GM19025 (cell line): ENCODE measurements around the gene NPRL2.

Experiments
- ATAC-seq: cut with Tn5 transposase; IDR thresholded peaks from one replicate; pipeline ENCODE4 v1.9.1; 2021; ENCODE audit warnings: mild to moderate bottlenecking, low read depth, moderate library complexity; ENCODE audit not compliant: unreplicated experiment

NPRL2 gene

GRCh38 chr3:50353245-50354004 lies 2.9 kb upstream of the NPRL2 start:
- ATAC-seq = no peak

- ATAC-seq = no peak
These were observed 2.2 kb upstream of the NPRL2 start for GRCh38 chr3:50352781-50353180.

DNA sequence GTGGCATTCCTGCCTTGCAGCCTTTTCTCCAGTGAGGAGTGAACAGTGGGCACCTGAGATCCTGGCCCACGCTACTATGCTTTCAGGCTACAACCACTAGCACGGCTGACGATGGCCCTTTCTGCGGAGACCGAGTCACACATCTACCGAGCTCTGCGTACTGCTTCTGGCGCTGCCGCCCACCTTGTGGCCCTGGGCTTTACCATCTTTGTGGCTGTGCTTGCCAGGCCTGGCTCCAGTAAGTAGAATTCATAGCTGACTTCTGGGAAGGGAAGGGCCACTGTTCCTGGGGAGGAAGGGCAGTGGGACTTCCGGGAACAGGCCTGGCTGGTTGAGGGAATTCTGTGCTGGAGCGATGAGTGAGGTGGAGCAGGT lies 735 bp upstream of the NPRL2 start:
- no peak for ATAC-seq

- no peak for ATAC-seq
These were observed 405 bp downstream of the NPRL2 start for GRCh38 chr3:50350213-50350526.

GRCh38 chr3:50347187-50347813 lies 3.3 kb downstream of the NPRL2 start:
- ATAC-seq = no peak

GRCh38 chr3:50345586-50346234 lies 4.9 kb downstream of the NPRL2 start, which contains the start of gene ZMYND10:
Gene ZMYND10, minus strand, starts transcription at chr3:50345732. Its CDS starts 153 bp downstream, at chr3:50345579.
- ATAC-seq = no peak

- no peak for ATAC-seq
These were observed 5.6 kb downstream of the NPRL2 start for GRCh38 chr3:50345008-50345407.

- no peak for ATAC-seq
These were observed 7.6 kb downstream of the NPRL2 start for GRCh38 chr3:50342813-50343633.

DNA sequence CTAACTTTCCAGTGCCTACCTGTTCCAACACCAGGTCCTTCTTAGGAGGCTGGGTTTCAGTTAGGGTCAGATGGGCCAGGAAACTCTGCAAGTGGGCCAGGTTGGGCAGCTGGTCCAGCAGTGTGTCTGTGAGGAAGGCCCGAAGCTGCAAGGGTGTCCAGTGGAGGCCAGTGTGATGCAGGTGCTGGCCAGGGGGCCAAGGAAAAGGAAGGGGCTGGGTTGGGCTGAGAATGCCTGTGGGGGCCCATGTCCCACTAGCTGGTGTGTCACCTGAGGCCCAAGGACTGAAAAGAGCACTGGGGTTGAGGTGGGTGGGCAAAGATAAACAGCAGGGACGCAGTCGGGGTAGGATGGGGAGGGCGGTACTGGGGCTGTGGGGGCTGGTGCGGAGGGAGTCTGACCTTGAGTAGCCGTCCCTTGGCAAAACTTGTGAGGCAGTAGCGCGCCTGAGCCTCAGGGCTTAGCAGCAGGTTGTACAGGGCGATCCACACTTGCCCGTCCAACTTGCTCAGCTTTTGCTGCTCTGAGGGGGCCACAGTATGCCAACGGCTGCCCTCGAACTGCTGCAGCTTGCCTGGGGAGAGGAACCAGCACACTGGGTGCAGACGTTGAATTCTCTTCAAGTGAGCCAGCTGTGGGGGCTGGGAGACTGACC lies 8.5 kb downstream of the NPRL2 start:
- ATAC-seq = no peak

GRCh38 chr3:50341537-50341936 lies 9.0 kb downstream of the NPRL2 start:
- no peak for ATAC-seq

DNA sequence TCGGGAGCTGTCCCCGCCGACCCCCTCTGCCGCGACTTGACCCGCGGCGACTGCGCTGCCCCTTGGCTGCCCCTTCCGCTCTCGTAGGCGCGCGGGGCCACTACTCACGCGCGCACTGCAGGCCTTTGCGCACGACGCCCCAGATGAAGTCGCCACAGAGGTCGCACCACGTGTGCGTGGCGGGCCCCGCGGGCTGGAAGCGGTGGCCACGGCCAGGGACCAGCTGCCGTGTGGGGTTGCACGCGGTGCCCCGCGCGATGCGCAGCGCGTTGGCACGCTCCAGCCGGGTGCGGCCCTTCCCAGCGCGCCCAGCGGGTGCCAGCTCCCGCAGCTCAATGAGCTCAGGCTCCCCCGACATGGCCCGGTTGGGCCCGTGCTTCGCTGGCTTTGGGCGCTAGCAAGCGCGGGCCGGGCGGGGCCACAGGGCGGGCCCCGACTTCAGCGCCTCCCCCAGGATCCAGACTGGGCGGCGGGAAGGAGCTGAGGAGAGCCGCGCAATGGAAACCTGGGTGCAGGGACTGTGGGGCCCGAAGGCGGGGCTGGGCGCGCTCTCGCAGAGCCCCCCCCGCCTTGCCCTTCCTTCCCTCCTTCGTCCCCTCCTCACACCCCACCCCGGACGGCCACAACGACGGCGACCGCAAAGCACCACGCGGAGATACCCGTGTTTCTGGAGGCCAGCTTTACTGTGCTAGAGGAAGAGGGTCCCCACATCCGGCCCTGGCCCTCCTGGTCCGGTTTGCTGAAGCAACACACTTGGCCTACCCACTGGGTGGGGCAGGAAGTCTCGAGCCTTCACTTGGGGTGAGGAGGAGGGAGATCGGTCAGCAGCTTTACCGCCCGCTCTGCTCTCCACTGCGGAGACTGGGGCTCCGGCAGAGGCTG lies 9.9 kb downstream of the NPRL2 start, which contains the start of gene RASSF1:
Gene RASSF1, minus strand, starts transcription at position 389 of the 882 bp plus-strand sequence. Its CDS starts 31 bp downstream, at position 358.
- peak; percentile 20 for ATAC-seq

- no peak for ATAC-seq
These were observed 10.5 kb downstream of the NPRL2 start for GRCh38 chr3:50340147-50340447.

GRCh38 chr3:50339485-50340146 lies 11.0 kb downstream of the NPRL2 start:
- ATAC-seq = no peak

GRCh38 chr3:50338965-50339364 lies 11.6 kb downstream of the NPRL2 start:
- no peak for ATAC-seq

DNA sequence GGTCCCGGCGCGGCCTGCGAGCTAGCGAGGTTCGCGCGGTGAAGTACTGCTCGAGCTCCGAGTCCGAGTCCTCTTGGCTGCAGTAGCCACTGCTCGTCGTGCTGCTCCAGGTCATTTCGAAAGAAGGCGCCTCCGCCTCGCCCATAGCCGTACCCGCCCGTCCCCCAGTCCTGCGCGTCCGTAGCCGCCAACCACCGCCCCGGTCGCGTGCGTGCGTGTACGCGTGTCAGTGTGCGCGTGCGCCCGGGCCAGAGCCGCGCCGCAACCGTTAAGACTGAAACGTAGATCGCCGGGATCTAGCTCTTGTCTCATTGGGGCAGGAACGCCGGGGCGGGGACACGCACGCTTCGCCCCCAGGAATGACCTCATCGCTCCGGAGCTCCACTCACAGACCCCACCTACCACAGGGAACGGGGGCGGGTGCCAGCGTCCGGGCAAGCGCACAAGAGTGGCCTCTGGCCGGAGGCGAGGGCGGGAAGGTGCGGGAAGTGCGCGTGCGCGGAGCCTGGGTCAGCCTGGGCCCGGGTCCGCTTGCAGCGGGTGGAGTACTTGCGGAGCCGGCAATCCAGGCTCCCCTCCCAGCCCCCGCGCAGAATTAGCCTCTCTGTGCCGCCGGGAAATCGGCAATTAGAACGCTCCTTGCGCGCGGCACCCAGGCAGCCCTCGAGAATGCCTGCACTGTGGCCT lies 13.3 kb downstream of the NPRL2 start:
- peak; percentile 61 for ATAC-seq

DNA sequence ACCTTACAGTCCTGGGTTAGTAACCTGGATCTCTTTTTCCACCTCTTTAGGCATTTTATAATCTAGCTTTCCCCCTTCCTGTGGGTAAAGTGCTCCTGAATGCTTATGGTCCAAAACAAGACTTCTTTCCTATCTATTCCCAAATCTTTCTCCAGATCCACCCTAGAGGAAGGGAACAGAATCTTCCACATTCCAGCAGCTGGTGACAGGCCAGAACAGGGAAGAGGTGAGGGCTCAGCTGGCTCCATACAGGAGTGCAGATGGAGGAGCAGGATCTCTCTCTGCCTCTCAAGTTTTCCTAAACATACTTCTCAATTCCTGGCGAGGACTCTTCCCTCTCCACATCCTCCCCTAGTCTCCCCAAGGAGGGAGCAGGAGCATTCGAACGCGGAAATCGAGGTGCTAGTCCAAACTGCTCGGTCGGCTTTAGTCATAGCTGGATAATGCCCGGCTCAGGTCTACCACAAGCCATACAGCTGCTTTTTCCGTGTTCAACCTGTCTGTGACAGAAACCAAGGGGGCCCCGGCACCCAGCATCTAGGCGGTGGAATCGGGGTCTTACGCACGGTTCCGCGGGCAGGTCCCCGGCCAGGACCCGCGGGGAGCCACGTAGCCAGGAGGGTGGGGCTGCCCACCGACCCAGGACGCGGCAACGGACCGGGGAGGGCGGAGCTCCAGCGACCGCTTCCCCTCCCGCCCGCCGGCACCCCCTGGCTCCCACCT lies 14.0 kb downstream of the NPRL2 start:
- ATAC-seq = peak; percentile 33

DNA sequence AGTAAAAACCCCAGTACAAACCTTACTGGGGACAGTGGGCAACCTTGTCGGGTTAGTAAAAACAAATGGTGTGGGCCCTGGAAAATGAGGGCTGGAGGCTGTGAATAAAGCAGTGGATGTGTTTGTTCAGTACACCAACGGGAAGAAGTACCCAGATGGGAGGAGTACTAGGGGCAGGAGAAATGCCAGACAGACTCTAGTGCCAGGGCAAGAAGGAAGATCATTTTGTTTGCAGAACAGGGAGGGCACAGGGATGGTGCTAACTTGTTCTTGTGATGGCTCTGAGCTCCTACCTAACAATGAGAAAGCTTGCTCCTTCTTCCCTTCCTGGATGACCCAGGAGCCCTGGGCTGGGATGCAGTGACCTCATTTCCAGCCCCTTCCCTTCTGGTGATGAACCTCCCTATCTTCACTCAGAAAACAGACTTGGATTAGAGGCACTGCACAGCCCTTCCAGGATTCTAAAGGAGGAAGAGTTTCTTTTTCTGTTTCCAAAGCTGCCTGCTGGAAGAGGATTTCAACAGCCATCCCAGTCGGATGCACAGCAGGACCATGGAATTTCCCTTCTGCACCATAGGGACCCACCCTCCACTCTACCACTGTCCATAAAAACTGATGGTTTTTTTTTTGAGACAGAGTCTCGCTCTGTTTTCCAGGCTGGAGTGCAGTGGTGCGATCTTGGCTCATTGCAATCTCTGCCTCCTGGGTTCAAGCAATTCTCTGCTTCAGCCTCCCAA lies 16.1 kb downstream of the NPRL2 start:
- ATAC-seq = no peak
